Activated CD4-positive, alpha-beta memory T cell treated with anti-CD3 and anti-CD28 coated beads for 36 hours (primary cell): ENCODE data around the gene GABRG3. TPM values are rescaled to one million over a fixed set of nuclear protein-coding genes. Genes with fewer than 3 reads are reported as not detected.
A peak's percentile ranks its signal among the peaks of the same experiment; 100 is the strongest.

Experiments
- CTCF ChIA-PET: fragments of 350-600 bp; sonication (Branson Sonifier 250); formaldehyde crosslinking; loops from one replicate; lab custom pipeline; 2021; ENCODE audit warnings: antibody characterized with exemption, inconsistent platforms; lab: Charles Lee
- POLR2A ChIA-PET: fragments of 350-600 bp; sonication (Branson Sonifier 250); formaldehyde crosslinking; loops from one replicate; lab custom pipeline; 2021; ENCODE audit warnings: antibody characterized with exemption; lab: Charles Lee
- DNase-seq: peaks from one replicate; pipeline ENCODE4 v3.0.0-alpha.2; 2020
- H3K27ac Mint-ChIP-seq: one replicate; pipeline ENCODE4 v1.8.0; 2021; ENCODE audit warnings: mixed read lengths
- H3K27me3 Mint-ChIP-seq: one replicate; pipeline ENCODE4 v1.8.0; 2021; ENCODE audit warnings: mixed read lengths
- H3K36me3 Mint-ChIP-seq: one replicate; pipeline ENCODE4 v1.8.0; 2021; ENCODE audit warnings: mixed read lengths
- H3K4me1 Mint-ChIP-seq: one replicate; pipeline ENCODE4 v1.8.0; 2021; ENCODE audit warnings: low read depth, mixed read lengths
- H3K4me3 Mint-ChIP-seq: one replicate; pipeline ENCODE4 v1.8.0; 2021; ENCODE audit warnings: mild to moderate bottlenecking, mixed read lengths
- H3K9me3 Mint-ChIP-seq: one replicate; pipeline ENCODE4 v1.8.0; 2021; ENCODE audit warnings: mixed read lengths
- intact Hi-C: fragments of 100-400 bp; cut with micrococcal nuclease; formaldehyde crosslinking; loops from one replicate; pipeline ENCODE4 v1.15.1; 2023
- total RNA-seq, 2 experiments: library from RNA; stranded (reverse); gene quantifications; one replicate each; pipeline ENCODE4 v1.2.3, GENCODE V29; 2021

The GABRG3 gene
- total RNA-seq, 2 experiments from 2014 or later, result not detected

GRCh38 chr15:27017168-27017809 lies 46.3 kb downstream of the GABRG3 start:
- ChIA-PET CTCF (interaction anchor here (0.9 to 1.4 kb wide), 2 partner anchors 29 to 126 kb away, joined by 4 read pairs; no protein-coding TSS in a partner anchor), POLR2A (no interaction called here)
- no peak overlapping the region for H3K4me3 Mint-ChIP-seq
- DNase-seq, result peak; percentile 37
- H3K4me1 Mint-ChIP-seq, result no peaks in the 10 kb centered on the region
- peaks cover 13% of the 10 kb centered on the region for H3K9me3 Mint-ChIP-seq
- no peak overlapping the region for H3K27ac Mint-ChIP-seq
- H3K27me3 Mint-ChIP-seq, result no peaks in the 10 kb centered on the region
- H3K36me3 Mint-ChIP-seq, result no peaks in the 10 kb centered on the region
- intact Hi-C loops, result loop anchor here (2.0 kb wide), 1 partner anchor 126 kb away; no protein-coding TSS in a partner anchor

- CTCF ChIA-PET, result no interaction called here
Observed at GRCh38 chr15:27019687-27020086, 48.7 kb downstream of the GABRG3 start.

GRCh38 chr15:27025481-27025966 lies 54.5 kb downstream of the GABRG3 start:
- intact Hi-C loops, result no loop called here
- CTCF ChIA-PET, result no interaction called here
- Mint-ChIP-seq H3K27me3 (no peaks in the 10 kb centered on the region), H3K4me1 (no peaks in the 10 kb centered on the region), H3K4me3 (no peak overlapping the region), H3K9me3 (no peaks in the 10 kb centered on the region), H3K36me3 (no peaks in the 10 kb centered on the region), H3K27ac (no peak overlapping the region)
- DNase-seq, result no peak
- POLR2A ChIA-PET, result no interaction called here

More at GRCh38 chr15:27019687-27020086, 48.7 kb downstream of the GABRG3 start:
- H3K27me3 Mint-ChIP-seq, result no peaks in the 10 kb centered on the region
- no peak for DNase-seq
- H3K4me1 Mint-ChIP-seq, result no peaks in the 10 kb centered on the region
- no peak overlapping the region for H3K27ac Mint-ChIP-seq
- no peak overlapping the region for H3K4me3 Mint-ChIP-seq
- POLR2A ChIA-PET, result no interaction called here
- intact Hi-C loops, result no loop called here
- H3K36me3 Mint-ChIP-seq, result no peaks in the 10 kb centered on the region
- H3K9me3 Mint-ChIP-seq, result peaks cover 10% of the 10 kb centered on the region

GRCh38 chr15:27027229-27027628 lies 56.2 kb downstream of the GABRG3 start:
- ChIA-PET CTCF (no interaction called here), POLR2A (no interaction called here)
- no peaks in the 10 kb centered on the region for H3K36me3 Mint-ChIP-seq
- H3K27ac Mint-ChIP-seq, result no peak overlapping the region
- intact Hi-C loops, result no loop called here
- H3K4me1 Mint-ChIP-seq, result no peaks in the 10 kb centered on the region
- no peak for DNase-seq
- H3K9me3 Mint-ChIP-seq, result no peaks in the 10 kb centered on the region
- H3K4me3 Mint-ChIP-seq, result no peak overlapping the region
- no peaks in the 10 kb centered on the region for H3K27me3 Mint-ChIP-seq

- no peak overlapping the region for H3K4me3 Mint-ChIP-seq
- no peak overlapping the region for H3K27ac Mint-ChIP-seq
- H3K27me3 Mint-ChIP-seq, result no peaks in the 10 kb centered on the region
- DNase-seq, result no peak
- H3K36me3 Mint-ChIP-seq, result no peaks in the 10 kb centered on the region
- CTCF ChIA-PET, result interaction anchor here (0.6 kb wide), 1 partner anchor 15 kb away, joined by 3 read pairs; no protein-coding TSS in a partner anchor
- no peaks in the 10 kb centered on the region for H3K4me1 Mint-ChIP-seq
- H3K9me3 Mint-ChIP-seq, result no peaks in the 10 kb centered on the region
- POLR2A ChIA-PET, result no interaction called here
- intact Hi-C loops, result no loop called here
Observed at GRCh38 chr15:27028858-27029477, 58.0 kb downstream of the GABRG3 start.

GRCh38 chr15:27036210-27036609 lies 65.2 kb downstream of the GABRG3 start:
- peaks cover 3% of the 10 kb centered on the region for H3K9me3 Mint-ChIP-seq
- DNase-seq, result no peak
- POLR2A ChIA-PET, result no interaction called here
- no peaks in the 10 kb centered on the region for H3K4me1 Mint-ChIP-seq
- no peaks in the 10 kb centered on the region for H3K27me3 Mint-ChIP-seq
- no peak overlapping the region for H3K27ac Mint-ChIP-seq
- CTCF ChIA-PET, result interaction anchor here (1.5 kb wide), 1 partner anchor 23 kb away, joined by 5 read pairs; no protein-coding TSS in a partner anchor
- no peak overlapping the region for H3K4me3 Mint-ChIP-seq
- intact Hi-C loops, result no loop called here
- no peaks in the 10 kb centered on the region for H3K36me3 Mint-ChIP-seq

- Mint-ChIP-seq H3K4me3 (no peak overlapping the region), H3K27me3 (no peaks in the 10 kb centered on the region), H3K9me3 (peaks cover 3% of the 10 kb centered on the region), H3K4me1 (no peaks in the 10 kb centered on the region), H3K27ac (no peak overlapping the region), H3K36me3 (no peaks in the 10 kb centered on the region)
- CTCF ChIA-PET, result no interaction called here
- POLR2A ChIA-PET, result no interaction called here
- DNase-seq, result no peak
- intact Hi-C loops, result no loop called here
Observed at GRCh38 chr15:27037501-27037900, 66.5 kb downstream of the GABRG3 start.

- H3K9me3 Mint-ChIP-seq, result peaks cover 3% of the 10 kb centered on the region
- H3K27me3 Mint-ChIP-seq, result no peaks in the 10 kb centered on the region
- H3K27ac Mint-ChIP-seq, result no peak overlapping the region
- H3K36me3 Mint-ChIP-seq, result no peaks in the 10 kb centered on the region
- H3K4me3 Mint-ChIP-seq, result no peak overlapping the region
- DNase-seq, result no peak
- H3K4me1 Mint-ChIP-seq, result no peaks in the 10 kb centered on the region
- ChIA-PET CTCF (no interaction called here), POLR2A (no interaction called here)
- intact Hi-C loops, result no loop called here
Observed at GRCh38 chr15:27039152-27039551, 68.2 kb downstream of the GABRG3 start.

- no peaks in the 10 kb centered on the region for H3K9me3 Mint-ChIP-seq
- H3K27me3 Mint-ChIP-seq, result no peaks in the 10 kb centered on the region
- H3K4me1 Mint-ChIP-seq, result no peaks in the 10 kb centered on the region
- intact Hi-C loops, result no loop called here
- no peaks in the 10 kb centered on the region for H3K36me3 Mint-ChIP-seq
- no peak overlapping the region for H3K4me3 Mint-ChIP-seq
- DNase-seq, result no peak
- ChIA-PET CTCF (no interaction called here), POLR2A (no interaction called here)
- no peak overlapping the region for H3K27ac Mint-ChIP-seq
Observed at GRCh38 chr15:27042230-27042629, 71.2 kb downstream of the GABRG3 start.

GRCh38 chr15:27042646-27043045 lies 71.7 kb downstream of the GABRG3 start:
- intact Hi-C loops, result no loop called here
- Mint-ChIP-seq H3K4me1 (no peaks in the 10 kb centered on the region), H3K9me3 (no peaks in the 10 kb centered on the region), H3K27ac (no peak overlapping the region), H3K4me3 (no peak overlapping the region), H3K27me3 (no peaks in the 10 kb centered on the region), H3K36me3 (no peaks in the 10 kb centered on the region)
- no peak for DNase-seq
- ChIA-PET POLR2A (no interaction called here), CTCF (interaction anchor here (1.0 kb wide), 1 partner anchor 17 kb away, joined by 3 read pairs; no protein-coding TSS in a partner anchor)

GRCh38 chr15:27043770-27044169 lies 72.8 kb downstream of the GABRG3 start:
- intact Hi-C loops, result no loop called here
- H3K27me3 Mint-ChIP-seq, result no peaks in the 10 kb centered on the region
- H3K9me3 Mint-ChIP-seq, result no peaks in the 10 kb centered on the region
- no peak overlapping the region for H3K4me3 Mint-ChIP-seq
- POLR2A ChIA-PET, result no interaction called here
- DNase-seq, result no peak
- H3K27ac Mint-ChIP-seq, result no peak overlapping the region
- no peaks in the 10 kb centered on the region for H3K36me3 Mint-ChIP-seq
- CTCF ChIA-PET, result interaction anchor here (1.0 kb wide), 1 partner anchor 16 kb away, joined by 3 read pairs; no protein-coding TSS in a partner anchor
- H3K4me1 Mint-ChIP-seq, result no peaks in the 10 kb centered on the region

- Mint-ChIP-seq H3K36me3 (no peaks in the 10 kb centered on the region), H3K4me3 (no peak overlapping the region), H3K27me3 (no peaks in the 10 kb centered on the region), H3K27ac (no peak overlapping the region), H3K9me3 (no peaks in the 10 kb centered on the region), H3K4me1 (no peaks in the 10 kb centered on the region)
- POLR2A ChIA-PET, result no interaction called here
- no peak for DNase-seq
- intact Hi-C loops, result no loop called here
- CTCF ChIA-PET, result interaction anchor here (1.0 kb wide), 1 partner anchor 14 kb away, joined by 5 read pairs; no protein-coding TSS in a partner anchor
Observed at GRCh38 chr15:27045796-27046195, 74.8 kb downstream of the GABRG3 start.
